GM21576 (cell line): ENCODE data around the gene MAGI2.
A peak's percentile ranks its signal among the peaks of the same experiment; 100 is the strongest.

Experiments
- ATAC-seq: cut with Tn5 transposase; IDR thresholded peaks from one replicate; pipeline ENCODE4 v1.9.1; 2021; ENCODE audit warnings: mild to moderate bottlenecking, moderate library complexity; ENCODE audit not compliant: unreplicated experiment

The MAGI2 gene

GRCh38 chr7:78842068-78842467, 611.4 kb downstream of the MAGI2 start:
- no peak for ATAC-seq

GRCh38 chr7:78835897-78836296, 617.6 kb downstream of the MAGI2 start:
- no peak for ATAC-seq

GRCh38 chr7:78828317-78828716, 625.1 kb downstream of the MAGI2 start:
- ATAC-seq = no peak

- no peak for ATAC-seq
Observed at GRCh38 chr7:78803501-78804127, 649.9 kb downstream of the MAGI2 start.

- ATAC-seq = no peak
Observed at GRCh38 chr7:78794101-78794500, 659.4 kb downstream of the MAGI2 start.

- no peak for ATAC-seq
Observed at GRCh38 chr7:78792624-78793023, 660.8 kb downstream of the MAGI2 start.

GRCh38 chr7:78792006-78792405, 661.5 kb downstream of the MAGI2 start:
- ATAC-seq = no peak

- no peak for ATAC-seq
Observed at GRCh38 chr7:78788464-78788863, 665.0 kb downstream of the MAGI2 start.

- ATAC-seq = no peak
Observed at GRCh38 chr7:78787854-78788253, 665.6 kb downstream of the MAGI2 start.

- no peak for ATAC-seq
Observed at GRCh38 chr7:78786055-78786454, 667.4 kb downstream of the MAGI2 start.

GRCh38 chr7:78783179-78783962, 670.1 kb downstream of the MAGI2 start:
- ATAC-seq = no peak

GRCh38 chr7:78780560-78780959, 672.9 kb downstream of the MAGI2 start:
- ATAC-seq = no peak

- ATAC-seq = no peak
Observed at GRCh38 chr7:78779788-78780187, 673.7 kb downstream of the MAGI2 start.

- ATAC-seq = no peak
Observed at GRCh38 chr7:78777829-78778228, 675.6 kb downstream of the MAGI2 start.

GRCh38 chr7:78770422-78771410, 682.8 kb downstream of the MAGI2 start:
- no peak for ATAC-seq

- ATAC-seq = peak; percentile 93
Observed at GRCh38 chr7:78769481-78770101, 683.9 kb downstream of the MAGI2 start.

- no peak for ATAC-seq
Observed at GRCh38 chr7:78768859-78769258, 684.6 kb downstream of the MAGI2 start.

GRCh38 chr7:78765943-78766729, 687.3 kb downstream of the MAGI2 start:
- no peak for ATAC-seq

- ATAC-seq = no peak
Observed at GRCh38 chr7:78764571-78764970, 688.9 kb downstream of the MAGI2 start.

- no peak for ATAC-seq
Observed at GRCh38 chr7:78762625-78763024, 690.8 kb downstream of the MAGI2 start.
